GM03348 (cell line): ENCODE results near the gene MCL1.
"Not testable (repeated sequence)": the region's sequence is repeated elsewhere in the genome, so short reads cannot be mapped to it uniquely, and the experiment has no call there.

Experiments
- DNase-seq: peaks from one replicate; pipeline ENCODE4 v3.0.0; 2012; ENCODE audit warnings: low spot score

Gene MCL1

DNA sequence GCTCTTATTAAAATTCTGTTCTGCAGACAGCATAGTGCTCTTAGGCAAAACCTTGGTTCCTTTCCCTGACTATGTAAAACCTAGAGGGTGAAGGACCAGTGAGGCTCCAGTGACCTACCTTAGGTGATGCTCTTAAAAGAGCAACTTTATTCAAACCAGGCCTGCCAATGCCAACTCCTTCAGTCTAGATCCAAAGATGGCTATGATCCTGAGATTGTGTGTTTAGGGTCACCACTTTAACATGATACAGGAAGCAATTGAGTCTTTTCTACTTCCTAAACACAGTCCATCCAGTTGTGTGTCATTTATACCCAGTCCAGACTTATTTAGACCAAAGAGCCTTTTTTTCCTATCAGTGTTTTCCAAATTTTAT lies 10.8 kb downstream of the MCL1 start:
- no peak for DNase-seq

DNA sequence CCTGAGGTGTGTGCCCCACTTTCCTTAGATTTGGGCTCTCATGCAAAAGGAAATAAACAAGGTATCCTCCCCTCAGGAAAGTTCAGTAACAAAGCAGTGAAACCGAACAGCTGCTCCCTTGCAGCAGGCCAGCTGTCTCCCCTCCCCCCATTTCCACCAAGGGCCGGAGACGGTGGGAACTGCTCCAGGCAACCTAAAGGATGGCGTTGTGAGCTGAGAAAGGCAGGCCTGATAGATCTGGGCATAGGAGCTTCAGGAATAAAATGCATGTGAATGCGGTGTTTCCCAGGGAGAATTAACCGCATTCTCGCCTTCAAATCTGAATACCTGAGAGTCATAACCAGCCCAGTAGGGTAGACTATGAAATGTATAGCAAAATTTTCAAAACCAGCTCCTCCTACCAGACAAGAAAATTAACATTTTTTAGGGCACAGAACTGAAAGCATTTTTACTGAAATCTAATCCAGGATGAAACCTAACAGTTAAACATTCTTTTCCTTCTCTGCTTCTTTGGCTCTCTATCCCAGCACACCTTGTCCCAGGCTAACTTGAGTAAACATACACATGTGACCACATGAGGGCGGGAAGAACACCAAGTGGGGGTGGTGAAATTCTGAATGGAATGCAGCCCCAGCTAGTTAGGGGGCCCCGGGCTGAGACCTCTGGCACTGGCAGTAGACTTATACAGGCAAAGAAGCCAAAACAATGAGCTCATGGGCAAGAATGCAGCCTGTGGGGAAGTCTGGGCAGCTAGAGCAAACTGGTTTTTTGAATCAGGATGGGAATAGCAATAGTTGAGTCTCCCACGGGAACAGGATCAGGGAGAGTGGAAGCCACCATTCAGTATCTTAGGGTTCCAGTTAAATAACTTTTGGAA lies 11.5 kb downstream of the MCL1 start:
- peak; percentile 86 for DNase-seq

- no peak for DNase-seq
These were observed 12.1 kb downstream of the MCL1 start for GRCh38 chr1:150567341-150567716.

DNA sequence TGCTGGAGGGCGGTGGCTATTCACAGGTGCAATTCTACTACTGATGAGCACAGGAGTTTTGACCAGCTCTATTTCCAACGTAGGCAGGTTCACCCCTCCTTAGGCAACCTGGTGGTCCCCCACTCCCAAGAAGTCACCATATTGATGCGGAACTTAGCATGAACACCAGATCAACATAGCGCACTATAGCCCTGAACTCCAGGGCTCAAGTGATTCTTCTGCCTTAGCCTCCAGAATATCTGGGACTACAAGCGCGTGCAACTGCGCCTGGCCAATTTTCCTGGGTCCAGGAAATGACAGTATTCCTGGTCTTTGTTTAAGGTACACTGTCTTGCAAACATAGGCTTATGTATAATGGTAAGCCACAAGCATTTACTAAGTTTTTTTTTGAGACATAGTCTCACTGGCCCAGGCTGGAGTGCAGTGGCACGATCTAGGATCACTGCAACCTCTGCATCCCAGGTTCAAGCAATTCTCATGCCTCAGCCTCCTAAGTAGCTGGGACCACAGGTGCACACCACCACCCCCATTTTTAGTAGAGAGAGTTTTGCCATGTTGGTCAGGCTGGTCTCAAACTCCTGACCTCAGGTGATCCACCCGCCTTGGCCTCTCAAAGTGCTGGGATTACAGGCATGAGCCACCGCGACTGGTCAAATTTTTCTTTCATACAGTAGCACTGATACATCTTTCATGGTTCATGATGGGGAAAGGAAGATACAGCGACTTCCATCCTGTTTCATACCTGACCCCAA lies 12.6 kb downstream of the MCL1 start:
- no peak for DNase-seq

- DNase-seq: not testable (repeated sequence)
These were observed 14.0 kb downstream of the MCL1 start for GRCh38 chr1:150565240-150565991.

- DNase-seq: peak; percentile 50
These were observed 15.1 kb downstream of the MCL1 start for GRCh38 chr1:150564051-150564991.

GRCh38 chr1:150563340-150564038 lies 15.9 kb downstream of the MCL1 start:
- DNase-seq: no peak

GRCh38 chr1:150562446-150563339 lies 16.7 kb downstream of the MCL1 start:
- DNase-seq: no peak

DNA sequence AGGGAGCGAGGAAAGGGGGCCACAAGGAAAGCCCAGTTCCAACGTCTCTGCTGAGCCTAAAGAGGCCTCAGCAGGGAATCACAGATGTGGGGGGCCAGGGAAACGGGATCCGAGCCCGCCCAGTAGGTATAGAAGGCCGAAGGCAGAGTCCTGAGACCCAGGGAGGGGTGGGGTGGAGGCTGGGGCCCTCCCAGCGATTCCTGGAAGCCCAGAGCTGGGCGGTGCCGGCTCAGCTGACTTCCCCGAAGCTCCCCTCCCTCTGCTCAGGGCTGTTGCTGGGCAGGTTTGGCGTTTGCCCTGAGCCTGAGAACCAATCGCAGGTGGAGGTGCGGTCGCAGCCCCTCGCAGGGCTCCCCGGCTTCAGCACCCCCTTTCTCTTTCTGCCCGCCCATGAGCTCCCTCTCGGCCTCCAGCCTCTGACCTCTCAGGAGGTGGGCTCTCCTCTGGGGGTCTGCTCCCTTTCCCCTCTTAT lies 17.4 kb downstream of the MCL1 start:
- DNase-seq: peak; percentile 94

DNA sequence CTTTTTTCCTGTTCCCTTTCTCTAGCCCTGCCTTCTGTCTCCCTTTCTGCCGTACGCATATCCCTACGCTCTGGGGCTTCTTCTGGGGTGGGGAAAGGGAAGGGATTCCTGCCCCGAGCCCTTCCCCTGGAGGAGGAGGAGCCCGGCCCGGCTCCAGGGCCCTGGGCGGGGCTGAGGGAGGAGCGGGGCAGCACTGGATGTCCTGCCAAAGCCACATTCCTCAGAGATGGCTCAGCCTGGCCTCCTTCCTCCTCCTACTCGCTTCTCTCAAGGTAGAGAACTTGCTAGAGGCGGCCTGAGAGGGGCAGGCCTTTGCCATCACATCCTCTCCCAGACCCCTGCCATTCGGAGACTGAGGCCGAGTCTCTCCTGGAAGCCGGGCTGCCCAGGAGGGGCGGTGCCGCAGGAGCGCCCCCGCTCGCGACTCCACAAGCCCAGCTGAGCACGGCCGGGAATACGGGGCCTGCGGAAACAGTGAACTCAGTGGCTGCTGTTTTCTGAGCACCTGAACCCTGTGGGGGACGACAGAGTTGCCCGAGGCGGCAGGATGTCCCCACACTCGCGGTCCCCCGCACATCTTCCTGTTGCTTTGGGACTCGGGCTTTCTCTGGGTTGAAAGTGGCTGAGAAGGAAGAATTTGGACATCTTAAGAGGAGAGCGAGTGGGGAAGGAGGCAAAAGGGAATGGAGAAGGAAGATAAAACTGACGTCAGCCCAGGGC lies 18.0 kb downstream of the MCL1 start:
- peak; percentile 96 for DNase-seq

- DNase-seq: peak; percentile 83
These were observed 18.7 kb downstream of the MCL1 start for GRCh38 chr1:150560576-150561253.

- peak; percentile 68 for DNase-seq
These were observed 19.4 kb downstream of the MCL1 start for GRCh38 chr1:150560011-150560438.

- DNase-seq: no peak
These were observed 19.8 kb downstream of the MCL1 start for GRCh38 chr1:150559656-150560010.

DNA sequence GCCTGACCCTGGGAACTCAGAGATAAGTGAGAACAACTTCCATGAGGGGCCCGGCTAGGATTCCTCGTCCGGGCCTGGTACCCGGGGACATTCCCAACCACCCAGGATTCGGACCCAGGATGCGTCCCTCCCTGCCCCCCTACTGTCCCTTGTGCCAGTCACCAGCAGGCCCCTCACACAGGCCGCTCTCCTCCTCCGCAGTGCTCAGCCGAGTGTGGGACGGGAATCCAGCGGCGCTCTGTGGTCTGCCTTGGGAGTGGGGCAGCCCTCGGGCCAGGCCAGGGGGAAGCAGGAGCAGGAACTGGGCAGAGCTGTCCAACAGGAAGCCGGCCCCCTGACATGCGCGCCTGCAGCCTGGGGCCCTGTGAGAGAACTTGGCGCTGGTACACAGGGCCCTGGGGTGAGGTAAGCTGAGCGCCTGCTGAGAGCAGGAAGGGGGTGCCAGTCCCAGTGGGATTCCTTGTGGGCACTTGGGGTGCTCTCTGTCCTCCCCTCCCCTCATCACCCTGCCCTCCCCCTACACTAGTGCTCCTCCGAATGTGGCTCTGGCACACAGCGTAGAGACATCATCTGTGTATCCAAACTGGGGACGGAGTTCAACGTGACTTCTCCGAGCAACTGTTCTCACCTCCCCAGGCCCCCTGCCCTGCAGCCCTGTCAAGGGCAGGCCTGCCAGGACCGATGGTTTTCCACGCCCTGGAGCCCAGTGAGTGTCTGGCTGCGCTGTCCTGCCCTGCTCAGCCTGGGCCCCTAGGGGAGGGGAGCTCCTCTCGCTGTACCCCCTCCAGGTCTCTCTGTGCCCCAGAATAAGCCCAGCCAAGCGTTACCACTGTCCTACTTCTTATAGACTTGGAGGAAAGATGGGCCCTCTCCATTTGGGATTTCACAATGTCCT lies 20.4 kb downstream of the MCL1 start:
- no peak for DNase-seq

DNA sequence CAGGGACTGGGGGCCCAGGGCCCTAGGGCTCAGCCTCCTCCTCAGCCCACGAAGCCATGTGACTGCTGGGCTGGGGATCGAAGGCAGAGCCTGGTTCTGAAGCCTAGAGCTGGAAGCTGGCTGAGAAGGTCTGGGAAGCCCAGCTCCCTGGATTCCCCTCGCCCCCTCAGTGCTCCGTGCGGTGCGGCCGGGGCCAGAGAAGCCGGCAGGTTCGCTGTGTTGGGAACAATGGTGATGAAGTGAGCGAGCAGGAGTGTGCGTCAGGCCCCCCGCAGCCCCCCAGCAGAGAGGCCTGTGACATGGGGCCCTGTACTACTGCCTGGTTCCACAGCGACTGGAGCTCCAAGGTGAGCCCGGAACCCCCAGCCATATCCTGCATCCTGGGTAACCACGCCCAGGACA lies 21.1 kb downstream of the MCL1 start:
- no peak for DNase-seq

GRCh38 chr1:150557813-150558212 lies 21.6 kb downstream of the MCL1 start:
- DNase-seq: no peak

GRCh38 chr1:150557065-150557600 lies 22.3 kb downstream of the MCL1 start:
- DNase-seq: no peak
